ENCODE data around the gene TSHZ2.
"Not testable (repeated sequence)": the region's sequence is repeated elsewhere in the genome, so short reads cannot be mapped to it uniquely, and the experiment has no call there.

Gene TSHZ2

GRCh38 chr20:53530440-53530839 is 558.3 kb downstream of the TSHZ2 start:
- DNase-seq, result no peak

GRCh38 chr20:53532654-53533312 is 560.6 kb downstream of the TSHZ2 start:
- DNase-seq, result not testable (repeated sequence)

GRCh38 chr20:53533500-53533899 is 561.3 kb downstream of the TSHZ2 start:
- DNase-seq, result no peak

- DNase-seq, result no peak
Observed at GRCh38 chr20:53534037-53534436, 561.9 kb downstream of the TSHZ2 start.

- DNase-seq, result no peak
Observed at GRCh38 chr20:53535878-53536277, 563.7 kb downstream of the TSHZ2 start.

- not testable (repeated sequence) for DNase-seq
Observed at GRCh38 chr20:53536382-53536781, 564.2 kb downstream of the TSHZ2 start.

- DNase-seq, result no peak
Observed at GRCh38 chr20:53539516-53539915, 567.4 kb downstream of the TSHZ2 start.
